Stimulated activated CD8-positive, alpha-beta memory T cell treated with anti-CD3 and anti-CD28 coated beads, Interleukin-4, amount 100 ng/mL, for 24 hours (primary cell): ENCODE results near the gene FAHD1.
"Not testable (repeated sequence)": the region's sequence is repeated elsewhere in the genome, so short reads cannot be mapped to it uniquely, and the experiment has no call there.

Experiments used
- DNase-seq: peaks from one replicate; pipeline ENCODE4 v3.0.0-alpha.2; 2020; ENCODE audit warnings: low read depth

FAHD1 gene

DNA sequence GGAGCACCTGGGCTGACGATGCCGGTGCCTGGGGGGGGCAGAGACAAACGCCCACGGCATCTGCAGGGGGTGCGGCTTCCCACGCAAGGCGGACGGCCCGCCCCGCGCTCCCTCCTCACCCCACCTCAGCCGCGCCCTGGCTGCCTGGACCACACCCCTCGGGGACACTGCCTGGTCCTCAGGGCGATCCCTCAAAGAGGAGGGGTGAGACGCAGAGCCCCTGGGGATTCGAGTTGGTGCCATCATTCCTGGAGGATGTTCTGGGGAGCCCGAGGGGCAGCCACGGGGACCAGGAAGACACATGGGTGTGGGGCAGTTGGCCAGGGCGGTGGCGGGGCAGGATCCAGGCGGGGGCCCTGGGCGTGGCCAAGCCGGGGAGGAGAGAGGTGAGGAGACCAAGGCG lies 37.4 kb upstream of the FAHD1 start:
- no peak for DNase-seq

DNA sequence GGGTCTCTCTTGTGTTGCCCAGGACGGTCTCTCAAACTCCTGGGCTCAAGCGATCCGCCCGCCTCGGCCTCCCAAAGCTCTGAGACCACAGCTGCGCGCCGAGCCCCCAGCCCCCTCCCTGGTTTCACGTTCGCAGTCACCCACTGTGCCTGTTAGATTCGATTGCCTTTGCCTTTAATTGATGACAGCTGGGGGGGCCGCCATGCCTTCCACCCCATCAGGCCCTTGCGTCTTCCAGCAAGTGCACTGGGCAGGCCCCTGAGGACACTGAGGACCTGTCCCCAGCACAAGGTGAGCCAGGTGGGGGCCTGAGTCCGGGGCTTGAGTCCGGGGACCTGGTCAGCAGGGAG lies 36.8 kb upstream of the FAHD1 start:
- DNase-seq: no peak

DNA sequence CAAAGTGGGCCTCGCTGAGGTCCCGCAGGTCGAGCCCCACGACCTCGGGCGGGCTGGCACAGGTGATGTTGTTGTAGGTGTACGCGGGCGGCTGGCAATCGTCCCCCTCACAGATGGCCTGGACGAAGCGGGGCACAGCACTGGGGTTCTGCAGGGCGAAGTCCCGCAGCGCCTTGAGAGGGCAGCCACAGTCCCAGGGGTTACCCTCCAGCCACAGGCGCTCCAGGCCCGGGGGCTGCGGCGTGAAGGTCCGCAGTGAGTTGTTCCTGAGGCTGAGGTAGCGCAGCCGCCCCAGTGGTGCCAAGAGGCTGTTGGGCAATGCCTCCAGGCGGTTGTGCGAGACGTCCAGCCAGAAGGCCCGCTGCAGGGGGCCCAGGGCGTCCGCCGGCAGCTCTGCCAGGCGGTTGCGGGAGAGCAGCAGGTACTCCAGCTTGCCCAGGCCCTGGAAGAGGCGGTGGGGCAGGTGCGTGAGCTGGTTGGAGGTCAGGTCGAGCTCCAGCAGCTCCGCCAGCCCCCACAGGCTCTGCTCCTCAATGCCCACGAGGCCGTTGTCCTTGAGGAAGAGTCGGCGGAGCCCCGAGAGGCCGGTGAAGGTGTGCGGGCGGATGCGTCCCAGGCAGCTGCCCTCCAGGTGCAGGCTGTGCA lies 36.3 kb upstream of the FAHD1 start:
- no peak for DNase-seq

DNA sequence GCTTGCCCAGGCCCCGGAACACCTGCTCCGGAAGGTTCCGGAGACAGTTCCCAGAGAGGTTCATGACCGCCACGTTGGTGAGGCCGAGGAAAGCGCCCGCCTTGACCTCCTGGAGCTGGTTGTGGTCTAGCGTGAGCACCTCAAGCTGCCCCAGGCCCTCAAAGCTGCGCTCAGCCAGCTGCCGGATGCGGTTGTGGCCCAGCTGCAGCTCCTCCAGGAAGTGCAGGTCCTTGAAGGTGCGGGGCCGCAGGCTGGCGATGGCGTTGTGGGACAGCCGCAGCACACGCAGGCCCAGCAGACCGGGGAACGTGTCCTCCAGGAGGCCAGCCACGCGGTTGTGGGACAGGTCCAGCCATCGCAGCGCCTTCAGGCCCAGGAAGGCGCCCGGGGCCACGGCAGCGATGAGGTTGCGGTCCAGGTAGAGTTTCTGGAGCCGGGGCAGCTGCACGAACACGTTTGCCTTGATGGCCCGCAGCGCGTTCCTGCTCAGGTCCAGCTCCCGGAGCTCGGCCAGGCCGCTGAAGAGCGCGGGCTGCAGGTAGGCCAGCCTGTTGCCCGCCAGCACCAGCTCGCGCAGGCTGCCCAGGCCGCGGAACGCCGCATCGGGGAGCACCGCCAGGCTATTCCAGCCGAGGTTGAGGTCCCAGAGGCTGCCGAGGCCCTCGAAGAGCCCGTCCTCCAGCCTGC lies 35.6 kb upstream of the FAHD1 start:
- DNase-seq: no peak

DNA sequence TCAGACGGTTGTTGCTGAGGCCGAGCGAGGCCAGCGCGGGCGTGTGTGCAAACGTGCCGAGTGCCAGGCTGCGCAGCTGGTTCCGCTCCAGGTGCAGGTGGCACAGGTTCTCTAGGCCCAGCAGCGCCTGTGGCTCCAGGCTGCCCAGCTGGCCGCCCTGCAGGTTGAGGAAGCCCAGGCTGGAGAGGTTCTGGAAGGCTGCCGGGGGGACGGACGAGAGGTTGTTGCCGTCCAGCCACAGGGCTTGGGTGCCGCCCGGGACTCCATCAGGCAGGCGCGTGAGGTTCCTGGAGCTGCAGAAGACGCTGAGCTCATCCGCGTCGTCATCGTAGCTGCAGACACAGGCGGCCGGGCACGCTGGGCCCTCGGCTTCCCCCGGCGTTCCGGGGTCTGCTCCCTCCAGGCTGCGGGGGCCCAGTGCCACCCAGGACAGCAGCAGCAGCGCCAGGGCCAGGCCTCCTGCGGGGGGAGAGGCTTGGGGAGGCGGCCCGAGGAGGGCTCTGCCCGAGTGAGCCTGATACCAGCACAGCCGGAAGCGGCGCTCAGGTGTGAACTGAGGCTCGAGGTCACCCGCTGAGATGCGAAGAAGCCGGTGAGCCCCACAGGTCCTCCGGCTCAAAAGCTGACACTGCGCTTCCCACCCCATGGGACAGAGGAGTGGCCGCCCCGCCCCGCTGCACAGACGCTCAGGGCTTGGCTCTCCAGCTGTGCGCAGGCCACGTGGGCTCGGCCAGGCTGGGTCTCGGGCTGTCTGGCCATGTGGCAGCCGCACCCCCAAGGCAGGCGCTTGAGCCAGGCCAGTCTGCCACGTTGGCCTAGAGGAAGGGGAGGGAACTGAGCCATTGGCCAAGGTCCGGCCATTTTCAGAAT lies 34.8 kb upstream of the FAHD1 start:
- DNase-seq: no peak

DNA sequence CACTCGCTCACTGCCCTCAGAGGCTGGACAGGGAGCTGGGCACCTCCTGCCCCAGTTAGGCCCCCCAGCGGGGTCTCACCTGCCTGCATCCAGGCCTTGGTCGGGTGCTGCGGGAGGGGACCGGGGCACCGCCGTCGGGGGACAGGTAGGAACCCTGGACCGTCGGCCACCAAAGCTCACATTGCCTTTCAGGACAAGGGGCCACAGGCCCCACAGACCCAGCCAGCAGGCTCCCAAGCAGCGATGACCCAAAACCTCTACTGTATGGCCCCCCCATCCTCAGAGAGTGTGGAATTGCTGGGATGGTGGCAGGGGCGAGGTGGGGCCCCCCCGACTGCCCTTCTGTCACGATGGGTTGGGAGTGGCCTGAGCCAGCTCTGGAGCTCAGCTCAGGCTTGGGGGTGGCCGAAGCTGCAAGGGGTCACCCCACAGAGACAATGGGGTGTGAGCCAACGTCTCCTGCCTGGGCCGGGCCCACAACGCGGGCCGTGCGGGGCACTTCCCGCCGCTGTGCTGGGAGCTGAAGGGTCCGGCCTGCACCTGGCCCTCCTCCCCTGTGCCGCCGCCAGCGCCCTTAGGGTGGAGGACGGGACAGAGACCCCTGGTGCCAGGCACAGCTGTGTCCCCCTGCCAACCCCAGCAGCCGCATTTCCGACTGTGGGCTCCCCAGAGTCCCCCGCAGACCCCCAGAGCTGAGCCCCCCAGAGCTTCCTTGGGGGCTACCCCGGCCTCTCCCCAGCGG lies 34.0 kb upstream of the FAHD1 start:
- DNase-seq: no peak

DNA sequence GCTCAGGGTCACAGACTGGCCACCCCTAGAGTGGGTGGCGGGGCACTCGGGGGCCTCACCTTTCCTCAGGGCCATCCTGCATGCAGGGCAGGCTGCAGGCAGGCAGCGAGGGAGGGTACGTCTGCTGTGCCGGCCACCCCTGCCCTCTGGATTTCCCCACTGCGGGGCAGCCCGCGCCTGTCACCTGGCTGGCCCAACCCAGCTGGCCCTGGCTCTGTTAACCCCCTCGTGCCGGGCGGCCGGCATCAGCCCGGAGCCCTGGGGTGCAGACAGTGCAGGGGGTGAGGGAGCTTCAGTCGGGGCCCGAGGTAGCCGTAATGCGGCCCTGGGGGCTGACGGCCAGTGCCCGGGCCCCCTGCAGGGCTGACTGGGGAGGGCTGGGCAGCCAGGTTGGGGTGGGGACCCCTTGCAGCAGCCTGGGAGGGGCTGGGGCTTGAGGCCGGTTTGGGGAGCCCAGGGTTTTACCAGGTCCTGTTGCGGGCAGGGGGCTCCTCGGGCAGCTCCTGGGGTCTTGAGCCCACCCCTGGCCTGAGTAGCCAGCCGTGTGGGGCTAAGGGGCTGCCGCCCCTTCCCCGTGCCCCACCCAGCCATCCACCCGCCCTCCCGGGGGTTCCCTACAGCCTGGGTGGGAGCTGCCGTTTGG lies 33.3 kb upstream of the FAHD1 start, which contains the start of gene IGFALS:
TSS of gene IGFALS (minus strand) at position 128 of the 643 bp plus-strand sequence. CDS start at position 75, 53 bp downstream.
- no peak for DNase-seq

DNA sequence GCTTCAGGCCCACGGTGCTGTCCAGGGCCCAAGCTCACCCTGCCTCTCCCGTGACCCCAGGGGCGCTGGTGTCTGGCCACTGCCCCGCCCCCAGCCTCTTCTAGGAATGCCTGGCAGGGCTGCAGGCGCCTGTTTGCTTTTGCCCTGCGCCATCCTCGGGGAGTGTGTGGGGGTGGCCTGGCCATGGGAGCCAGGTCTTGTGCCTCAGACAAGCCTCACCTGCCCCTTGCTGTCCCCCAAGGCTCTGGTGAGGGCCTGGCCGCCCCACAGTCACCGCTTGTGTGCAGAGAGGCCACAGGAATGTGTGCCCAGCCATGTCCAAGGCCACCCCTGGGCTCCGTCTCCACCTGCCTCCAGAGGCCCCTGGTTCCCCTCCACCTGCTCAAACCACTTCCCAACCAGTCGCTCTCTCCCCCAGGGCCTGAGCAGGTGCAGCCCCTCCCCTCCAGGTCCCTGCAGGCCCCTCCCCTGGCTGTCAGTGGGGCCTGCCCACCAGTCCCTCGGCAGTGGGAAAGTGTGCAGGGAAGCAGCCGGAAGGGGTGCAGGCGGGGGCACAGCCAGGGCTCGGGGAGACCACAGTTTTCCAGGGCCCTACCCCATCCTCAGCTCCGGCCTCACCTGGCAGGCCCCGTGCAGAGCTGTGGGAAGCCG lies 32.7 kb upstream of the FAHD1 start:
- no peak for DNase-seq

DNA sequence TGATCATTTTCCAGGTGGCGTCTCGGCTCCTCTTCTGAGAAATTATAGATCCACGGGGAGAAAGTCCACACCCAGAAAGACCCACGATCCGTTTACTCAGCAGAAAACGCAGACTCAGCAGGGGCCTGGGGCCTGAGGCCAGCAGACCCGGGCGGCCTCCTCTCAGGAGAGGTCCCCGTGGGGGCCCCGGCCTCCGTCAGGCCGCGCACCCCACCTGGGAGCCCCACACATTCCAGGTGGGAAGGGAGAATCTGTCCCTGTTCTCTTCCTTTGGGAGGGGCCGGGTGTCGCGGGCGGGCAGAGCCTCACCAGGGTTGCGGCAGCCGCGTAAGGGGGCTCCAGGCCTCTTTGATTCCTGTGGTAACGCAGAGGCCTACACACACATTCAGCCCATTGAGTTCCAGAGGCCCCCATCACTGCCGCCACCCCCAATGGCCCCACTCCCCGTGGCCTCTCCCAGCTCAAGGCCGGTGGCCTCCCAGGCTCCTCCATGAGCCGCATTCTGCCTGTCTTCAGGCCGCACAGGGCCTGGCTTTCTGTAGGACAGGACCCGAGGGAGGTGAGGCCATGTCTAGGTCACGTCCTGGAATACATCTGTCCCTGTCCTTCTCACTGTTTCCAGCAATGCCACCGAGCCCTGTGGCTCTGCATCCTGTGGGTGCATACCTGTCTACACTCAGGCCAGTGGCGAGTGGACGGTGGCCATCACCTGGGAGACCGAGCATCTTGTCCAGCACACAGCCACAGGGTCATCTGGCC lies 31.9 kb upstream of the FAHD1 start:
- DNase-seq: no peak

DNA sequence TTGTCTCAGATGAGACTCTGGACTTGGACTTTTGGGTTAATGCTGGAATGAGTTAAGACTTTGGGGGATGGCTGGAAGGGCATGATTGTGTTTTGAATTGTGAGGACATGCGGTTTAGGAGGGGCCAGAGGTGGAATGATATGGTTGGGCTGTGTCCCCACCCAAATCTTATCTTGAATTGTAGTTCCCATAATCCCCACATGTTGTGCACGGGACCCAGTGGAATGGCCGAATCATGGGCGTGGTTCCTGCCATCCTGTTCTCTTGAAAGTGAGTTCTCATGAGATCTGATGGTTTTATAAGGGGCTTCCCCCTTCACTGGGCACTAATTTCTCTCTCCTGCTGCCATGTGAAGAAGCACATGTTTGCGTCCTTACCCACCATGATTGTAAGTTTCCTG lies 27.7 kb upstream of the FAHD1 start:
- not testable (repeated sequence) for DNase-seq

DNA sequence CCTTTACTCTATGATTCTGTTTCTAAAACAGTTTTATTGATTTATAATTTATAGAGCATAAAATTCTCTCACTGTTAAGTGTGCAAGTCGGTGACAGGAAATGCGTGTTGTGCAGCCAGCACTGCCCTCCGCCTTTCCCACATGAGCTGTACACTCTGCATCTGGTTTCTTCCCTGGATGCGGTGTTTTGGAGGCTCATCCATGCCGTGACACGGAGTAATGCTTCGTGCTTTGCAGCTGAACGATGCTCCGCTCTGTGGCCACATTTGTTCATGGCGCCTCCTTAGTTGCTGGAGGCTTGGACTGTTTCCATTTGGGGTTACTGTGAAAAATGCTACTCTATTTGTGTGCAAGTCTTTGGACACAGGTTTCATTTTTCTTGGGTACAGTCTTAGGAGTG lies 26.3 kb upstream of the FAHD1 start:
- DNase-seq: no peak

DNA sequence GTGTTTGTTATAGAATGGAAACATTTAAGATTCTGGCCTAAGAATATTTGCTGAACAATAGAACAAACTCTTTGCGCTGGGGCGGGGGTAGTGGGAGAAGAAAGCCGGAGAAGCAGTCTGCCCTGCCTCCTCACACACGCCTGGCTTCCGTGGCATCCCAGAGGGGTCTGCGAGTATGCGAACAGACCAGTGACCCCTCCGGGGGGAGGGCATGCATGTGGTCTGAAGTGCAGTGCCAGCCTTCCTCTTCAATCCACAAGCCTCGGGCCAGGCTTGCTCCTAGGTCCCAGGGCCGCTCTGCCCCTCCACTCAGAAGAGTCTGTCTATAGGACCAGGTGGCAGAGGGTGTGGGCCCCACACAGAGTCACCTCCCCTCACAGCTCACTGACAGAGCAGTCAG lies 19.4 kb upstream of the FAHD1 start:
- no peak for DNase-seq

DNA sequence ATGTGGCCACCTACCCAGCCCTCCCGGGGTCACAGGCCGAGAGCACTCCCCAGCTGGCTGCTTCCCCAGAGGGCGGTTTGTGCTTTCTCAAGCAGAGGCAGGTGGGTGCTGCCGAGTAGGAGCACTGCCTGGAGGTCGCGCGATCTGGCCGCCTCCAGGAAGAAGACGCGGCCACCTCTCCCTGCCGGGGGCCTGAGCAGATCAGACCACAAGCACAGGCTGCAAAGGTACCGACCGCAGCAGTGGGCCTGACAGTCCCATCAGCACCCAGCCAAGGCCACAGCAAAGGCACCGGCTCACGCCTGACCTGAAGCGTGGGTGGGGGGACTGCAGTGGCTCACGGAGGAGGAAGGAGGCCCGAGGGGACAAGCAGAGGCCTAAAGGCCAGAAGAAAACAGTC lies 18.3 kb upstream of the FAHD1 start:
- DNase-seq: no peak

DNA sequence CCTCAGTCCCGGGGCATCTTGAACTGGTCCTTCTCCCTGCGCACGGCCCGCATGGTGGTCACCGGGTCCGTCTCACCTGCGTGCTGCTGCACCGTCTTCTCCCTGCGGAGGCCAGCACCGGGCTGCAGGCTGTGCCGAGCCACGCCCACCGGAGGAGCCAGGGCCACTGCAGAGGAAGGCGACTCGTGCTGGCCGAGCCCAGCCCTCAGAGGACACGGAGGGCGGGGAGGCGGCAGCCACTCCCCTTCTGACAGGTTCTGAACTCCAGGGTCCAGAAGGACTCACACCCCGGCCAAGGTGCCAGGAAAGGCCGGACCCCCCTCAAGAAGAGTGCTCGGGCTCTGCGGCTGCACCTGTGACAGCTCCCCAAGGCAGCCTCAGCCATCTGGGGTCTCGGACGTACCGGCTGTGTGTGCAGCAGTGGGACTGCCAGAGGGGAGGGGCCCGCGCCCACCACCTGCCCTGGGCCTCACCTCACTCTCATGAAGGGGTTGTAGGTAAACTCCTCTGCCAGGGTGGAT lies 17.7 kb upstream of the FAHD1 start:
- no peak for DNase-seq

DNA sequence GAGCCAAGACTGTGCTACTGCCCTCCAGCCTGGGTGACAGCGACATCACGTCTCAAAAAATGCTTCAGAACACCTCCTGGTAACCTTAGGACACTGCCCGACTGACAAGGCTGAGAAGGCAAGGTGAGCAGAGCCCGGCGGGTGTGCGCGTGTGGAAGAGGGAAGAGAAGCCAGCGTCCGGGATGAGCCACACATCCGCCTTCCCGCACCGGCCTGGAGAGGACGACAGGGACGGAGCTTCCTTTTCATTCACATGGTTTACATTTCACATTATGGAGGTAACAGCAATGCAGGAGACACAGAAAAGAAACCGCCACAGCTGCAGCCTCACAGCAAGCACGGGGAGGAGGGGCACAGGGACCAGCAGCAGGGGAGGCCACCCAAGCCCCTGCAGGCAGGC lies 16.9 kb upstream of the FAHD1 start:
- no peak for DNase-seq

DNA sequence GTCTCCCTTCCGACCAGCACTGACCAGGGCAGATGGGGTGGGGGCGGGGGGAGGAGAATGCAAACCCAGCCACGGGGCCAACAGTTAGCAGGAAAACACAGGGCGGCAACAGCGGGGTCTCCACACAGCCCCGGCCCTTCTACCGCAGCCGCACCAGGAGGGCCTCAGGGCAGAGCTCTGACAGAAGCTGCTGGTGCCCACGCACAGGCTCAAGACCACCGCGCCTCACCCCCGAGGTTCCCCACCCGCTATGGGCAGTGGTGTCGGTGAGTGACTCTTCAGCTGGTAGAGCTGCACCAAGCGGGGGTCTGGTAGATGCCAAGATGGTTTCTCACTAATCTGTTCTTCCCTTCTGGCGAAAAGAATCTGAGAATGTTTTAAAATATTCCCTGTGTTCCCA lies 16.5 kb upstream of the FAHD1 start:
- no peak for DNase-seq

DNA sequence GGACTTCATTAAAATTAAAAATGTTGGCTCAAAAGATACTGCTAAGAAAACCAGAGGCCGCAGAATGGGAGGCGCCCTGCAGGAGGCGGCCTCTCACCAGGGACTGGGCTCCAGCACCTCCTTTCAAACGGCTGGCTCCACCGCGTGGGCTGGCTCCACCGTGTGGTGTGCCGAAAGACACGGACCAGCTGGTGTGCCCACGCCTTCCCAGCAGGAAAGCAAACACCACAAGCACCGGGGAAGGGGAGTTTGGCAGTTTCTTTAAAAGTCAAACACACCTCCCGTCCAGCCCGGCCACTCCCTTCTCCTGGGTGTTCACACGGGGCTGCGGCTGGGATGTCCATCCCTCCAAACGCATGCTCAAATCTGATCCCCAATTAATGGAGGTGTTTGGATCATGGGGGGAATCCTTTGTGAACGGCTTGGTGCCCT lies 14.3 kb upstream of the FAHD1 start:
- DNase-seq: peak; percentile 17

DNA sequence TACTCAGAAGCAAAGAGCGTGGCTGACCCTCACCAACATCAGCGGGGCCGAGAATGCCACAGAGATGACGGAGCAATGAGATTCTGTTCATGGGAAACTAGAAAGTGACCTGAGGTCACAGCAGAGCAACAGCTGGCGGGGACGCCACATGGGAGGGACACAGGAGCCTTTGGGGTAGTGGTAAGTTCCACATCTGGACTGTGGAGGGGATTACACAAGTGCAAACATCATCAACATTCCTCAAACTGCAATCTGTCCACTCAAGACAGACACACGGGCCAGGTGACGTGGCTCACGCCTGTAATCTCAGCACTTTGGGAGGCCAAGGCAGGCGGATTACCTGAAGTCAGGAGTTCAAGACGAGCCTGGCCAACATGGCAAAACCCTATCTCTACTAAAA lies 11.5 kb upstream of the FAHD1 start:
- no peak for DNase-seq

DNA sequence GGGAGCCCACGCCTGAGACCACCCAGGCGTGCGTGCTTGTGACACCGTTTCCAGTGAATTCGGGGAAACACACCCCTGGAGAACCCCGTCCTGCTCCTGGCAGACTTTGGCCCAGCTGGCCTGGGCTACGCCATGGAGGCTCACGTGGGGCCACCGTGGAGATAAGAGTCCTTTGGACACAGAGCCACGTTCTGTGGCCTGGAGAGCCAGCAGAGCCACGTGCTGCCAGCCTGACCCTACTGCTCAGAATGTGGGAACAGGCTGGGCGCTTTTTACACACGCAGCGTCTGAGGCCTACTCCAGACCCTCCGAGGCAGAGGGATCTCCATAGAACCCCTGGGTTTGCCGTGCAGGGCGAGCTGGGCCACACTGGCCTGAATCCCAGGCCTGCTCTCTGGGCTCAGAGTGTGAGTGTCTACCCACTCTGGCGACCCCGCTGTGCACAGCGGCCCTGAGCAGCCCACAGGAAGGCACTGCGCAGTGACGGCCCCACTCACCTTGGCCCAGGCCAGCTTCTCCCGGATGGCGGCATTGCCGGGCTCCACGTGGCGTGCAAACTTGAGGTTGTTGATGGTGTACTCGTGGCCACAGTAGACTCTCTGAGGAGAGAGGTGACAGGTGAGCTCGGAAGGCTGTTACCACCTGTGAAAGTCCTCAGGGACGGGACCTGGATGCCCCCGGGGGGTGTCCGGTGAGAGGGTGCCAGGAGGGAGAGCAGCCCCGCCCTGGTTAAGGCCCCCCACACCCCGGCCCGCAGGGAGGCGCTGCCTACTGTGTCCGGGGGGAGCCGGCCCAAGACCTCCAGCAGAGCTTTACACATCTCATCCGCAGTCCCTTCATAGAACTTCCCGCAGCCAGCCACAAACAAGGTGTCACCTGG lies 10.4 kb upstream of the FAHD1 start:
- no peak for DNase-seq

DNA sequence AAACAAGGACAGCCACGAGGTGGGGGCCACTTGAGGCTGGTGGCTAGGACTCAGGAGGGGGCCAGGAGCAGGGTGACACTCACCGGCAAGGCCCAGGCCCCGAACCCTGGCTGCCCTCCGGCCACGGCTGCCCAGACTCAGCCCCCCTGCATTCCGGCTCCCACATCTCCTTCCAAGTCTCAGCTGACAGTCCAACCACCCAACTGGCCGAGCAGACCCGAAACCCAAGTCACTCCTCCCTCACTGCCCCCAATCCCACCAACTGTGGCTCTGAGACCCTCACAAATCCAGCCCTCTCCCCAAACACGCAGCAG lies 9.8 kb upstream of the FAHD1 start:
- DNase-seq: no peak
